ENCODE results near the gene CILP. TPM values are rescaled to one million over a fixed set of nuclear protein-coding genes. Genes with fewer than 3 reads are reported as not detected.

Gene CILP
- total and polyA plus RNA-seq, 2 of the 13 experiments (the other 11 are each of a cell fraction or from before 2014, with no cell fraction given): 0.03 TPM; not detected in 1

- TF ChIP-seq FOXK1 (CRISPR knock-in tag; IDR thresholded peaks at IDR 0.05; ENCODE audit: borderline replicate concordance, low read depth) (no peak), SAP130 (CRISPR knock-in tag; IDR thresholded peaks at IDR 0.05; ENCODE audit: low read depth) (peak; percentile 75), ARID3A (IDR thresholded peaks at IDR 0.05; ENCODE audit: low read depth, low read length) (no peak), ZMYM2 (CRISPR knock-in tag; IDR thresholded peaks at IDR 0.05) (no peak), KLF15 (CRISPR knock-in tag; IDR thresholded peaks at IDR 0.05; ENCODE audit: borderline replicate concordance) (peak; percentile 62; the same call in 1 of the 2 replicates), ZFP36 (IDR thresholded peaks at IDR 0.05; ENCODE audit: borderline replicate concordance, low read depth, low read length, partially characterized antibody) (no peak), SP5 (CRISPR knock-in tag; IDR thresholded peaks at IDR 0.05; ENCODE audit: borderline replicate concordance, low read depth) (peak; percentile 26; the same call in 1 of the 2 replicates), MBD4 (IDR thresholded peaks at IDR 0.05; ENCODE audit: borderline replicate concordance, low read length) (no peak), ZNF576 (CRISPR knock-in tag; IDR thresholded peaks at IDR 0.05) (no peak; the same call in 1 of the 2 replicates), ZBTB7B (CRISPR knock-in tag; IDR thresholded peaks at IDR 0.05) (0 out of 2 replicates have a peak, but pooled peaks have one; percentile 13), ZBTB42 (CRISPR knock-in tag; IDR thresholded peaks at IDR 0.05) (no peak), XRCC5 (optimal IDR thresholded peaks at IDR 0.05; ENCODE audit: low read length) (no peak), ZNF552 (CRISPR knock-in tag; IDR thresholded peaks at IDR 0.05; ENCODE audit: borderline replicate concordance) (no peak), ZBTB34 (CRISPR knock-in tag; IDR thresholded peaks at IDR 0.05) (peak; percentile 47; the same call in 1 of the 2 replicates), ZBTB26 (CRISPR knock-in tag; IDR thresholded peaks at IDR 0.05; ENCODE audit: borderline replicate concordance) (no peak), TBL1XR1 (IDR thresholded peaks at IDR 0.05; ENCODE audit: borderline replicate concordance, low read length, partially characterized antibody) (no peak)
- TF ChIP-seq, protein P1, sequence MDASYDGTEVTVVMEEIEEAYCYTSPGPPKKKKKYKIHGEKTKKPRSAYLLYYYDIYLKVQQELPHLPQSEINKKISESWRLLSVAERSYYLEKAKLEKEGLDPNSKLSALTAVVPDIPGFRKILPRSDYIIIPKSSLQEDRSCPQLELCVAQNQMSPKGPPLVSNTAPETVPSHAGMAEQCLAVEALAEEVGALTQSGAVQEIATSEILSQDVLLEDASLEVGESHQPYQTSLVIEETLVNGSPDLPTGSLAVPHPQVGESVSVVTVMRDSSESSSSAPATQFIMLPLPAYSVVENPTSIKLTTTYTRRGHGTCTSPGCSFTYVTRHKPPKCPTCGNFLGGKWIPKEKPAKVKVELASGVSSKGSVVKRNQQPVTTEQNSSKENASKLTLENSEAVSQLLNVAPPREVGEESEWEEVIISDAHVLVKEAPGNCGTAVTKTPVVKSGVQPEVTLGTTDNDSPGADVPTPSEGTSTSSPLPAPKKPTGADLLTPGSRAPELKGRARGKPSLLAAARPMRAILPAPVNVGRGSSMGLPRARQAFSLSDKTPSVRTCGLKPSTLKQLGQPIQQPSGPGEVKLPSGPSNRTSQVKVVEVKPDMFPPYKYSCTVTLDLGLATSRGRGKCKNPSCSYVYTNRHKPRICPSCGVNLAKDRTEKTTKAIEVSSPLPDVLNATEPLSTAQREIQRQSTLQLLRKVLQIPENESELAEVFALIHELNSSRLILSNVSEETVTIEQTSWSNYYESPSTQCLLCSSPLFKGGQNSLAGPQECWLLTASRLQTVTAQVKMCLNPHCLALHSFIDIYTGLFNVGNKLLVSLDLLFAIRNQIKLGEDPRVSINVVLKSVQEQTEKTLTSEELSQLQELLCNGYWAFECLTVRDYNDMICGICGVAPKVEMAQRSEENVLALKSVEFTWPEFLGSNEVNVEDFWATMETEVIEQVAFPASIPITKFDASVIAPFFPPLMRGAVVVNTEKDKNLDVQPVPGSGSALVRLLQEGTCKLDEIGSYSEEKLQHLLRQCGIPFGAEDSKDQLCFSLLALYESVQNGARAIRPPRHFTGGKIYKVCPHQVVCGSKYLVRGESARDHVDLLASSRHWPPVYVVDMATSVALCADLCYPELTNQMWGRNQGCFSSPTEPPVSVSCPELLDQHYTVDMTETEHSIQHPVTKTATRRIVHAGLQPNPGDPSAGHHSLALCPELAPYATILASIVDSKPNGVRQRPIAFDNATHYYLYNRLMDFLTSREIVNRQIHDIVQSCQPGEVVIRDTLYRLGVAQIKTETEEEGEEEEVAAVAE (CRISPR knock-in tag; IDR thresholded peaks at IDR 0.05; ENCODE audit: borderline replicate concordance): peak; percentile 67; the same call in 1 of the 2 replicates
- TF ChIP-seq, protein P2, sequence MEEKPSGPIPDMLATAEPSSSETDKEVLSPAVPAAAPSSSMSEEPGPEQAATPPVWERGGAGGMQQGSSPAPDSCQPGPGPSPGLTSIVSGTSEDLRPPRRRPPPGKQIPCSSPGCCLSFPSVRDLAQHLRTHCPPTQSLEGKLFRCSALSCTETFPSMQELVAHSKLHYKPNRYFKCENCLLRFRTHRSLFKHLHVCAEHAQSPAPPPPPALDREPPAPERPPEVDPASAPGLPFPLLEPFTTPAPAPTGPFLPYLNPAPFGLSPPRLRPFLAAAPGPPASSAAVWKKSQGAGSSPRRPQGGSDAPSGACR (CRISPR knock-in tag; IDR thresholded peaks at IDR 0.05): no peak
Observed at GRCh38 chr15:65184868-65185717, 26.2 kb downstream of the CILP start, which contains the start of gene CLPX (continued).
